SIG-M5 treated with dmso at 0.1 percent for 504 hours (cell line): ENCODE data around the gene CDK11B.

Source experiments
- DNase-seq: peaks from one replicate; lab custom pipeline; 2025; ENCODE audit not compliant: unreplicated experiment; lab: John Stamatoyannopoulos, UW

Gene CDK11B

DNA sequence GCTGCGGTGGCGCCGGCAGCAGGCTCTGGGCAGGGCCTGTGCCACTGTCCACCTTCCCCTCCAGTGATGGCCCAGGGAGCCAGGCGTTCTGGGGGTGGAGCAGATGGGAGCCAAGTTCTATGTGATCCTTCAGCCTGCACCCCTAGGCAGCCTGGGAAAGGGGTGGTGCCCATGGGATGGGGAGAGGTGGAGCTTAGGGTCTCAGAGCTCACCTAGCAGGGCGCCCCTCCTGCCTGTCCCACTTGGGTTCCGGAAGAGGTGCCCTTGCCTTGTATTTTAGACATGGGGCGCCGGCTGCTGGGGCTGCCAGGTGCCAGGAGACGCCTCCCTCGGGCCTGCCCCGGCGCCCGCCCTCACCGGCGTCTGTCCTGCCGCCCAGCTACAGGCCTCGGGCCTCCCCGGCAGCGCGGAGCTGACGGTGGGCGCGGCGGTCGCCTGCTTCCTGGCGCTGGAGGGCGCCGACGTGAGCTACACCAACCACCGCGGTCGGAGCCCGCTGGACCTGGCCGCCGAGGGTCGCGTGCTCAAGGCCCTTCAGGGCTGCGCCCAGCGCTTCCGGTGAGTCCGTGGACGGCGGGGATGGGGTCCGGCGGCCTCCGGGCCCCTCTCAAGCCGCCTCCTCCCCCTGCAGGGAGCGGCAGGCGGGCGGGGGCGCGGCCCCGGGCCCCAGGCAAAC is 29.9 kb downstream of the CDK11B start:
- no peak for DNase-seq

DNA sequence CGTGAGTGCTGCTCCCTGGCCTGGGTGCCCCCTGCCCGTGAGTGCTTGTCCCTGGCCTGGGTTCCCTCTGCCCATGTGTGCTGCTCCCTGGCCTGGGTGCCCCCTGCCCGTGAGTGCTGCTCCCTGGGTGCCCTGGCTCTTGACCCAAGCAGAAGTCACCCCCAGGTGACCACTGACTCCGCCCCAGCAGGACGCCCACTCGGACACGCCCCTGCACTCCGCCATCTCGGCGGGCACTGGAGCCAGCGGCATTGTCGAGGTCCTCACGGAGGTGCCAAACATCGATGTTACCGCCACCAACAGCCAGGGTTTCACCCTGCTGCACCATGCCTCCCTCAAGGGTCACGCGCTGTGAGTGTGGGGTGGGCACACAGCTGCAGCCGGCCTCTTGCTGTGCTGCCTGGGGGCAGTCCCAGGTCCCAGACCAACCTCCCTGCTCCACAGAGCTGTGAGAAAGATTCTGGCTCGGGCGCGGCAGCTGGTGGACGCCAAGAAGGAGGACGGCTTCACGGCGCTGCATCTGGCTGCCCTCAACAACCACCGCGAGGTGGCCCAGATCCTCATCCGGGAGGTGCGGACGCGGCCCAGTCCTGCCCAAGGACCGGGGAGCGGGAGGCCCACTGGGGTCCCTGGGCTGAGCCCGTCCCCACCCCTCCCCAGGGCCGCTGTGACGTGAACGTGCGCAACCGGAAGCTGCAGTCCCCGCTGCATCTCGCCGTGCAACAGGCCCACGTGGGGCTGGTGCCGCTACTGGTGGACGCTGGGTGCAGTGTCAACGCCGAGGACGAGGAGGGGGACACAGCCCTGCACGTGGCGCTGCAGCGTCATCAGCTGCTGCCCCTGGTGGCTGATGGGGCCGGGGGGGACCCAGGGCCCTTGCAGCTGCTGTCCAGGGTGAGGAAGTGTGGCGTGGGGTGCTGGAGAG is 30.7 kb downstream of the CDK11B start:
- DNase-seq: no peak

DNA sequence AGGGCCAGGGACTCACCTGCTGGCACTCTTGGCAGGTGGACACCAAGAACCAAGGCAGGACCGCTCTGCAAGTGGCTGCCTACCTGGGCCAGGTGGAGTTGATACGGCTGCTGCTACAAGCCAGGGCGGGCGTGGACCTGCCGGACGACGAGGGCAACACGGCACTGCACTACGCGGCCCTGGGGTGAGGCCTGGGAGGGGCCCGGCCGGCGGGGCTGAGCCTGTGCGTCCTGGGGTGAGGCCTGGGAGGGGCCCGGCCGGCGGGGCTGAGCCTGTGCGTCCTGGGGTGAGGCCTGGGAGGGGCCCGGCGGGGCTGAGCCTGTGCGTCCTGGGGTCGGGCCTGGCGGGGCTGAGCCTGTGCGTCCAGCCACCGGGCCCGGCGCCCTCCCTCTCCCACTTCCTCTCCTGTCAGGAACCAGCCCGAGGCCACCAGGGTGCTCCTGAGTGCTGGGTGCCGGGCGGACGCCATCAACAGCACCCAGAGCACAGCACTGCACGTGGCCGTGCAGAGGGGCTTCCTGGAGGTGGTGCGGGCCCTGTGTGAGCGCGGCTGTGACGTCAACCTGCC is 31.5 kb downstream of the CDK11B start:
- DNase-seq: no peak

DNA sequence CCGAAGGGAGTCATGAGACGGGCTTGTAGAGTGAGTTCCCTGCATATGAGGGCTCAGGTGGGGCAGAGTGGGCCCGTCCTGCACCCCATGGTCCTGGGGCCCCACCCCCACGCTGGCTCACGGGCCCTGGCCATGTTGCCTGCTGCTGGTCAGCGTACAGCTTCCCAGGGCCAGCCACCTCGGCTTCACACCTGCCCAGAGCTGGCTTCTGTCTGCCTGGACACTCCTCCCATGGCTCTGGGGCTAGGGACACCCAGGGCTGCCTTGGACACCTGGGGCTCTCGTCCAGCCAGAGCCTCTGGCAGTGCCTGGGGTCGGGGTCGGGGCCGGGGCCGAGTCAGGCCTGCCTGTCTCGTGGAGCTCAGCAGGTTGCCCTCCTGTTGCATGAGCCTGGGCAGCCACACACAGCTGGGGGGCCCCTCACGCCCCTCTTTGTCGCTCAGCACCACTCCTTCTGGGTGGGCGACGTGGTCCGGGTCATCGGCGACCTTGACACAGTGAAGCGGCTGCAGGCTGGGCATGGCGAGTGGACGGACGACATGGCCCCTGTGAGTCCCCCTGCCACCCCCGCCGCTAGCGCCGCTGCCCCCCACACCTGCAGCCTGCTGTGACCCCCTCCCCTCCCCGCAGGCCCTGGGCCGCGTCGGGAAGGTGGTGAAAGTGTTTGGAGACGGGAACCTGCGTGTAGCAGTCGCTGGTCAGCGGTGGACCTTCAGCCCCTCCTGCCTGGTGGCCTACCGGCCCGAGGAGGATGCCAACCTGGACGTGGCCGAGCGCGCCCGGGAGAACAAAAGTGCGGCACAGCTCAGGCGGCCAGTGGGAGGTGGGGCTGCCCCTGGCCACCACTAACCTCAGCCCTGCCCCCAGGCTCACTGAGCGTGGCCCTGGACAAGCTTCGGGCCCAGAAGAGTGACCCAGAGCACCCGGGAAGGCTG is 32.3 kb downstream of the CDK11B start:
- no peak for DNase-seq

DNA sequence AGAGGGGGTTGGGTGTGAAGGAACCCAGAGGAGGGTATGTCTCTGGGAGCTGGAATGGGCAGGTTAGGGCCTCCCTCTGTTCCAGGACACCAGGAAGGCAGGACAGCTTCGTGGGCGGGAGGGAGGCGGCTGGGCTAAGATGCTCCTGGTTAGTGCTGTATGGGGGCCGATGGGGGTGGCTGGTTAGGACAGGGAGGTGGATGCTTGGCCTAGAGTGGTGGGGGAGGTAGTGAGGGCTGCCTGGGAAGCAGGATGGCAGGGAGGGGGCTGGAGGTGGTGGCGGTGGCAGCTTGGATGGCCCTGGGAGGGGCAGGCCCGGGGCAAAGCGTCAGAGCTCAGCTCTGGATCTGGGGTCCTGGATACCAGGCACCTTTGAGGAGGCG is 33.0 kb downstream of the CDK11B start:
- DNase-seq: no peak

DNA sequence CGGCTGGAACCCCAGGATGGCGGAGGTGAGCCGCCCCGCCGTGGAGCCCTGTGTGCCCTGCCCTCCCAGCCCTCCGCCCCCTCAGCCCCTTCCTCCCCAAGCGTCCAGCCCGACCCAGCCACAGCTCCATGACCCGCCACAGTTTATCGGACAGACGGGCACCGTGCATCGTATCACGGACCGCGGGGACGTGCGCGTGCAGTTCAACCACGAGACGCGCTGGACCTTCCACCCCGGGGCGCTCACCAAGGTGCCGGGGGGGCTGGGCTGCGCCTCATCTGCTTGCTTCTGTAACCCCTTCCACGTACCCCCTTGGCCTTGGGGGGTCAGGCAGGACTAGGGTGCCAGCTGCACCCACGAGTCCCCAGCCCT is 33.4 kb downstream of the CDK11B start:
- DNase-seq: no peak

DNA sequence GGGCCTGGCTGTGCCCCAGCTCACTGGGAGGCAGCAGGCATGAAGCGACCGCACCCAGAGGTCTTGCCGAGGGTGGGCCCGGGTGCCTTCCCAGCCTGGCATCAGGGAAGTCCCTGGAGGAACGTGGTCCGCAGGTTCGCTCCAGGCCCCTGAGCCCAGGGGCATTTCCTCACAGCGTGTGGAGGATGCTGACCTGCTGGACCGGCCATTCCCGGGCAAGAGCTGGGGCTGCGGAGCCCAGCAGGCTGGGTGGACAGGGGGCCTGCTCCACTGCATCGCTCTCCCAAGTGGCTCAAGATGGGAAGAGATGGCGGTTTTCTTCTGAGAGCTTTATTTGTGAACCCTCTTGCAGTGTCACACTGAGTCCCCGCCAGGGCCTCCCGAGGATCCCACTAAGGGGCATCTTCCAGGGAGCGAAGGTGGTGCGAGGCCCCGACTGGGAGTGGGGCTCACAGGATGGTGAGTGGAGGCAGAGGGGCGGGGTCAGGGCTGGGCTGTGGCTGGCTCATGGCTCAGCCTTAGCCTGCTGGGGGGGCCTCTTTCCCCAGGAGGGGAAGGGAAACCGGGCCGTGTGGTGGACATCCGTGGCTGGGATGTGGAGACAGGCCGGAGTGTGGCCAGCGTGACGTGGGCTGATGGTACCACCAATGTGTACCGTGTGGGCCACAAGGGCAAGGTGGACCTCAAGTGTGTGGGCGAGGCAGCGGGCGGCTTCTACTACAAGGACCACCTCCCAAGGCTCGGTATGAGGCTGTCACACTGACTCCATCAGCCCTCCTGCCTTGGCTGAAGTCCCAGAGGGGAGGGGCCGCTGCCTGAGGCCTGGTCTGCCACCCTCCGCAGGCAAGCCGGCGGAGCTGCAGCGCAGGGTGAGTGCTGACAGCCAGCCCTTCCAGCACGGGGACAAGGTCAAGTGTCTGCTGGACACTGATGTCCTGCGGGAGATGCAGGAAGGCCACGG is 34.1 kb downstream of the CDK11B start:
- DNase-seq: no peak

DNA sequence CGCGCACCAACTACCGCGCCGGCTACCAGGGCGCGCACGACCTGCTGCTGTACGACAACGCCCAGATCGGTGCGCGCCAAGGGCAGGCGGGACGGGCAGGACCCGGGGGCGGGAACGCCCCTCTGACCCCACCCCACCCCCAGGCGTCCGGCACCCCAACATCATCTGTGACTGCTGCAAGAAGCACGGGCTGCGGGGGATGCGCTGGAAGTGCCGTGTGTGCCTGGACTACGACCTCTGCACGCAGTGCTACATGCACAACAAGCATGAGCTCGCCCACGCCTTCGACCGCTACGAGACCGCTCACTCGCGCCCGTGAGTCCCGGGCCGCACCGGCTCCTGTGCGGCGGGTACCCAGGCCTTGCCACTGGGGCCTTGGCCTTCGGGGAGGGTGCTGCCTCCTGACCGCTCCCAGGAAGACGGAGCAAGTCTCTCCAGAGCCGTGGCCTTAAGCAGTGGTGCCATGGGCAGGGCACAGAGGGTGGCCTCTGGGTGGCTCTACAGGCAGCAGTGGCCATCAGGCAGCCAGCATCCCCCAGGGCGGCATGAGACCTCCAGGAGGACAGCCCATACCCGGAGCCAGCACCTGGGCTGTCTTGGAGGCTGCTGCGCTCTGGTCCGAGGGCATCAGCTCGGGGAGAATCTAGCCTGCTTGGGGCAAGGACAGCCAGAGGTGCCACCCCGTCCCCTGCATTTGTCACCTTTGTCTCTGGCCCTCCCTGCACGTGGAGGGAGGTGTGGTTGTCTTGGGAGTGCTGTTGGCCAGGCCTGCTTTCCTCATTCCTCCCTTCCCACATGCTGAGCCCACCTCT is 35.0 kb downstream of the CDK11B start:
- DNase-seq: no peak

DNA sequence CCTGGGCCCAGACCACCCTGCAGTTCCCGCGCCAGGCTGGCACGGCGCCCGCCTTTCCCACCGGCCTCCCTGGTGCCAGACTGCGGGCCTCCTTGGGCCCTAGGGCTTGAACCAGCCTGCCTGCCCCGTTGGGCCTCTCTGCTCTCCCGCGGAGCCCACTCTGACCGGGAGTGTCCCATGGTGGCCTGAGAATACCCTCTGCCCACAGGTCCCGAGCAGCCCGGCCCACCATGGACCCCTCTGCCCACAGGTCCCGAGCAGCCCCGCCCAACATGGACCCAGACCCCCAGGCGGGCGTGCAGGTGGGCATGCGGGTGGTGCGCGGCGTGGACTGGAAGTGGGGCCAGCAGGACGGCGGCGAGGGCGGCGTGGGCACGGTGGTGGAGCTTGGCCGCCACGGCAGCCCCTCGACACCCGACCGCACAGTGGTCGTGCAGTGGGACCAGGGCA is 35.6 kb downstream of the CDK11B start:
- no peak for DNase-seq

DNA sequence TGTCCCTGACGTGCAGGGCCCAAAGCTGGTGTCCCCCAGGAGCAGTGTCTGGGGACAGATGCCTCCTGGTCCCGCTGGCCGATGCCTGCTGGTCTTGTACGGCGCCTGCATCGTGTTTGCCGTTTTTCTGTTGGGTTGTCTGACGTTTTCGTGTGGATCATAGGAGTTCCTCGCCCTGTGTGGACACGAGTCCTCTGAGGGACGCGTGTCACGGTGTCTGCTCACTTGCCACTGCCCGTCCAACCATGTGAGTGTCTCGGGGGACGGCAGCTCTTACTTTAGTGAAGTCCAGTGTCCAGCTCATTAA is 36.1 kb downstream of the CDK11B start:
- no peak for DNase-seq

DNA sequence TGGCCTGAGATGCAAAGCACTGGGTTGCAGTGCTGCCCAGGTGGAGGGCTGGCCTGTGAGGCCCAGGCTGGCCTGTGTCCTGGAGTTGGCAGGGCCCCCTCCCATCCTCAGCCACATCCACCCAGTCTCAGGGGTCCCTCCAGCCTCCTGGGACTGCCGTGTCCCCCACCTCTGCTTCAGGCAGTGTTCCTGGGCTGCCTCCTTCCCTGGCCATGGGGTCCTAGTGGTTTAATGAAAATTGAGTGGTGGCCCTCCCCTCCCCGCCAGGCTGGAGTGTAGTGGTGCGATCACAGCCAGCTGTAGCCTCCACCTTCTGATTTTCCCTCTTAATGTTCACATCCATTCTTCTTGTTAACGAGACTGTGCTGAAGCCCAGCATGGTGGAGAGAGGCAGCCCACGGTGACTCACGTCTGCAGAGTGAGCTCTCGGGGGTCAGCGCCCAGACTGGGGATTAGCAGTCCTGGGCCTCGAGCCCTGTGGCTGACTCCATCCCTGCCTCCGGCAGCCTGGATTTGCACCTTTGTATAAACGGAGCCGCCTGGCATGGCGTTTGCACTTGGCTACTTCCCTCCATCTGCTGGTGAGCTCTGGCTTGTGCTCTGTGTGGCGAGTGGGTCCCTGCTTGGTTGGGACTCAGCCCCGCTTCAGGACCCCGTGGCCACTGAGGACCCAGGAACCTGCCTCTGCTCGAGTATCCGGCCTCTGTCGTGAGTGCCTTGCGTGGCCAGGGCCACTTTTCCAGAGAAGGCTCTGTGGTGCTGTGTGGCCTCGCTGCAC is 36.6 kb downstream of the CDK11B start:
- no peak for DNase-seq

DNA sequence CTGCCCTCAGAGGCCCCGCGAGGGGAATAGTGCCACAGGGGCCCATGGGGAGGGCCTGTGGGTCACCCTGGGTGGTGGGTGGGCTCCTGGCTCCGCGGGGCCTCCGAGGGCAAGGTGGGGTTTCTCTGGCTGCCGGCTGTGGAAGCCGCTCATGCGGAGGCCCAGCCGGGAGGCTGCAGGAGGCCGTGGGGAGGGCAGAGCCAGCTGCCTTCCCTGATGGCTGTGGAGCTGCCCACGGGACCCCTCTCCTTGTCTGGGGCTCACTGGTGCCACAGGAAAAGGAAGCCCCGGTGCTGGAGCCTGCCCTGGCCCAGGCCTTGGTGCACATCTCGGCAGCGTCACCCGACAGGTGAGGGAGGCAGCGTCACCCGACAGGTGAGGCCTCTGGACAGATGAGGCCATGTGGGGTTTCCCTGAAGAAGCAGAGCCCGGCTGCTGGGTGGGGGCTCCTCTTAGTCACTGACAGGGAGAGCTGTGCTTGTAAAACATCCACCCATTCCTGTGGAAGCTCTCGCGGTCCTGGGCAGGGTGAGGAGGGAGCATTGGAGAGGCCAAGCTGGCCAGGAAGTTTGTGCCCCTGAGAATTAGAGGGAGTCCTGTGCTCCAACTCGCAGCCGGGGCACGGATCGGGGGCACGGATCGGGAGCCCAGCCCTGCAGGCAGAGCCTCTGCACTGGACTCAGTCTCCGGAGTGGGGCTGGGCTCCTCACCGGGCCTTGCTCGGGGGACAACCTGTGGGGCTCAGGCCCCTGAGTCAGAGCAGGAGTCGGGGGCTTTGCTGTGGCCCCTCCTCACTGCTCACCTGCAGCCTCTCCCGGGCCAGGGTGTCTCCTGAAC is 37.4 kb downstream of the CDK11B start:
- no peak for DNase-seq

DNA sequence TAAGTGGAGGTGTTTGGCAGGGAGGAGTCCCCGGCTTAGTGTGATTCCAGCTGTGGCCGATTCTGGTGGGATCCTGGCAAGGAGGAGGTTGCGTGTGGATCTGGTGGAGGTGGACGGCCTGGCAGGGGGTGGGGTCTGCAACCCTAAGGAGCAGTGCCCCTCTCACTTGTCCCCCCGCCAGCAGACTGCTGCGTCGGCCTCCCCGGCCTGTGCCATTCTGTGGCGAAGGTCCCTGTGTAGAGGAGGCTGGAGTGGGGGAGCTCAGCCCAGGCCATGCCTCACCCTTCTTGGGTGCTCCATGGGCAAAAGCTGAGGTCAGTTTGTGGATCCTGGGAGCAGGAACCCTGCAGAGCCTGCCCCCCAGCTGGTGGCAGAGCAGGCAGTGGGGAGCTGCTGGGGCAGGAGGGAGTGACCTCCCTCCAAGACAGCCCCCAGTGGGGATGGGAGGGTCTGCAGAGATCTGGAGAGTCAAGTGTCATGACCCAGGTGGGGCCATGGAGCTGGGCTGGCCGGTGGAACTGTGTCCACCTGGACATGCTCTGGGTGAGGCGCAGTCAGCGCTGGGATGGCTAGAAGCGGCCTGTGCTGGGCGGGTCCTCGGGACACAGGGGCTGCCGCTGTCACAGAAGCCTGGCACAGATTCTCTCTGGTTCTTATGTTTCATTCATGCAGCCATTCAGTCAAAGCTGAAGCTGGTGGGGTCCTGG is 38.2 kb downstream of the CDK11B start:
- DNase-seq: no peak

DNA sequence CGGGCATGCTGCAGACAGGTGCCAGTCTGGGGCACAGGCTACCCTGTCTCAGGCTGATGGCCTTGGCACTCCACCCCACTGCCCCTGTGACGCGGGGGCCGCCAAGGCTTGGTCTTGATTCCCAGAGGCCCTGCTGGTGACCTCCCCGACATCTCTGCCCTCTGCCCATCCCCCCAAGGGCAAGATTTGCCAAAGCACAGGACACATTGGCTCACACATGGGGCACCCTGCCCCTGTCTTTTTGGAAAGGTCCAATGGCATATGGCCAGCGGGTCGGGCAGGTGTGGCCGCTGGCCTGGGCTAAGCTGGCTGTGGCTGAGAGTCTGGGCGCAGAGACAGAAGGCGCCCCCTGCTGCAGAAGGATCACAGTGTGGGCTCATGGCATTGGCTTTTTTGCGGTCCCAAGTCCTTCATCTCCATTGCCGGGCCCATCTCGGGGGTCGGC is 38.9 kb downstream of the CDK11B start:
- no peak for DNase-seq

DNA sequence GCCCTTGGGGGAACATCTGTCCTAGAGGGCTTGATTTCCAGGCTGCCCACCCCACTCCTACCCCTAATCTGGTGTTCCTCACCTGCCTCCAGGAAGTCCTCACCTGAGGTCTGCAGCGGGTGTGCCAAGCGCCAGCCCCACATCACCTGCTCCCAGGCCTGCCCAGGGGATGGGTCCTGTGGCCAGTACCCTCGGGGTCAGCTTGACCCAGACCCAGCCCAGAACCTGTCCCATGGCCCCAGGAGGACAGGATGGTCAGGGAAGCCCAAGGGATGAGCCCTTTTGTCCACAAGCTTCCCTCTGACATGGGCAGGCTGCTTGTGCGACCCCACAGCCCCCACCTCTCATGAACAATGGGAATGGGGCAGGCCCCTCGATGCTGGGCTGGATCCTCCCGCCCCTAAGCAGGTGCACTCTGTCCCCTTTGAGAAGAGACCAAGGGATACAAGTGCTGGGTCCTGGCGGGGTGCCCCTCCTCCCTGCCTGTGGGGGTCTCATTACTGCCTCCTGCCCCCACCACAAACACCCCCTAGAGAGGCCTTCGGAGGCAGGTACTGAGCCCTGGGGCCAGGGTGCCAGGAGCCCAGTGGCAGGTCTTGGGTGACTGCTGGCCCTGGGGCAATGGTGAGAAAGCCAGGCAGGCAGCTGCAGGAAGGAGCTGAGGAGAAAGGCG is 40.3 kb downstream of the CDK11B start:
- no peak for DNase-seq

DNA sequence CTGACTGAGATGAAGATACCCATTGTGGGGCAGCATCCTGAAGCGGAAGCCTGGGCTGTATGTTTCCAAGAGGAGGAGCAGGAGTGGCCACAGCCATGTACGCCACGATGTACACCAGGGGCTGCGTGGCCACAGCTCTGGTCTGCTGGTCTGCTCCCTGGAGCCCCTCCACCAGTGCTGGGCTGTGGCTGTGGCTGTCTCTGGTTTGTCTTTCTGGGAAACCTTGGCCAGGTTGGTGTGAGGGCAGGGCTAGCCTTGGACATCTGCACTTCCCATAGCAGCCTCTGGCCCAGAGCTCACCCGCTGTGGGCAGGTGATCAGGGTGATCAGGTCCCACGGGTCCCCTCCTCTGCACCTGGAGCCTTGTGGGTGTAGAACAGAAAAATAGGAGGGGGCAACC is 40.9 kb downstream of the CDK11B start:
- no peak for DNase-seq
